HG03159 (cell line): ENCODE measurements around the gene MUC5AC.
"Not testable (repeated sequence)": the region's sequence is repeated elsewhere in the genome, so short reads cannot be mapped to it uniquely, and the experiment has no call there.

Source experiments
- ATAC-seq: cut with Tn5 transposase; IDR thresholded peaks from one replicate; pipeline ENCODE4 v1.9.1; 2021; ENCODE audit warnings: mild to moderate bottlenecking, moderate library complexity; ENCODE audit not compliant: unreplicated experiment

The MUC5AC gene

GRCh38 chr11:1175461-1176223 lies 17.9 kb downstream of the MUC5AC start:
- ATAC-seq: no peak

- ATAC-seq: no peak
These were observed 18.7 kb downstream of the MUC5AC start for GRCh38 chr11:1176224-1177019.

GRCh38 chr11:1177020-1177770 lies 19.4 kb downstream of the MUC5AC start:
- ATAC-seq: no peak

- no peak for ATAC-seq
These were observed 20.0 kb downstream of the MUC5AC start for GRCh38 chr11:1177771-1178090.

GRCh38 chr11:1178201-1178885 lies 20.6 kb downstream of the MUC5AC start:
- ATAC-seq: no peak

GRCh38 chr11:1178906-1179305 lies 21.2 kb downstream of the MUC5AC start:
- no peak for ATAC-seq

GRCh38 chr11:1179641-1180040 lies 21.9 kb downstream of the MUC5AC start:
- no peak for ATAC-seq

- ATAC-seq: no peak
These were observed 22.4 kb downstream of the MUC5AC start for GRCh38 chr11:1180171-1180570.

GRCh38 chr11:1180947-1181391 lies 23.2 kb downstream of the MUC5AC start:
- ATAC-seq: no peak

GRCh38 chr11:1181420-1181819 lies 23.7 kb downstream of the MUC5AC start:
- no peak for ATAC-seq

GRCh38 chr11:1181853-1182535 lies 24.2 kb downstream of the MUC5AC start:
- ATAC-seq: no peak

- ATAC-seq: not testable (repeated sequence)
These were observed 26.4 kb downstream of the MUC5AC start for GRCh38 chr11:1184139-1184538.

GRCh38 chr11:1188451-1189130 lies 30.8 kb downstream of the MUC5AC start:
- not testable (repeated sequence) for ATAC-seq

- ATAC-seq: not testable (repeated sequence)
These were observed 32.1 kb downstream of the MUC5AC start for GRCh38 chr11:1189816-1190215.

- not testable (repeated sequence) for ATAC-seq
These were observed 34.2 kb downstream of the MUC5AC start for GRCh38 chr11:1191786-1192470.

GRCh38 chr11:1192741-1193325 lies 35.1 kb downstream of the MUC5AC start:
- no peak for ATAC-seq

- no peak for ATAC-seq
These were observed 35.8 kb downstream of the MUC5AC start for GRCh38 chr11:1193326-1194230.
